ENCODE data around the gene NKD1.

- TF ChIP-seq CTCF (IDR thresholded peaks at IDR 0.05; ENCODE audit: low read length) = no peak
- TF ChIP-seq EZH2phosphoT487 (IDR thresholded peaks at IDR 0.05; ENCODE audit: low read length) = no peak
- TF ChIP-seq EZH2 (optimal IDR thresholded peaks at IDR 0.05; ENCODE audit: low read depth, low read length) = no peak
Observed at GRCh38 chr16:50535506-50536257, 12.5 kb upstream of the NKD1 start.

Measured in MM.1S (cell line).